ENCODE measurements around the gene PRPS2.

DNA sequence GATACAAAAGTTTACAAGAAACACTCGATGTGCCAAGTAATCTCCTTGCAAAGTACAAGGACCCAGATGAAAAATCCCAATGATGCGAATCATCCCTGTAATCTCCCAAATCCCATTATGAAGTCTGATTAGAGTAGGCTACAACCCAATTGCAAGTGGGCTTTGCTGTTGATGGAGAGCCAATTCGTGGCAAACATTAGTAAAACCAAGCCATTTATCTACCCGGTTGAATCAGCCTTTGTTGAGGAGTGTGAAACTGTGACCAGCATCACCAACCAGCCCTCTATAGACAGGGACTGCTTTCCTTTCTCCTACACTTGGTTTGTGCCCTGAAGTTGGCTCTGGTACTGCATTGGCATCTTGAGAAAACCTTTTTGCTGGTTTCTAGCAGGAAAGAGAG, 1.2 kb upstream of the PRPS2 start:
- TF ChIP-seq MAX (IDR thresholded peaks at IDR 0.05) (no peak), REST (IDR thresholded peaks at IDR 0.05; ENCODE audit: low read depth) (no peak), TAF1 (IDR thresholded peaks at IDR 0.05; ENCODE audit: low read depth) (no peak), NFIC (IDR thresholded peaks at IDR 0.05) (no peak), YY1 (IDR thresholded peaks at IDR 0.05; ENCODE audit: low read depth) (no peak), TEAD4 (IDR thresholded peaks at IDR 0.05) (no peak), RAD21 (IDR thresholded peaks at IDR 0.05; ENCODE audit: low read depth) (no peak), CEBPB (IDR thresholded peaks at IDR 0.05) (no peak), ZBTB7A (IDR thresholded peaks at IDR 0.05; ENCODE audit: low read depth) (no peak), CREB1 (IDR thresholded peaks at IDR 0.05; ENCODE audit: low read depth) (no peak), TCF12 (IDR thresholded peaks at IDR 0.05; ENCODE audit: low read depth) (no peak), EP300 (IDR thresholded peaks at IDR 0.05; ENCODE audit: borderline replicate concordance) (no peak), EGR1 (IDR thresholded peaks at IDR 0.05) (no peak), FOXM1 (IDR thresholded peaks at IDR 0.05; ENCODE audit: borderline replicate concordance, low read depth) (no peak)

Measured in Ishikawa (cell line).